Upper lobe of left lung (tissue), 6 donors: ENCODE data around the gene P2RX1. TPM values are rescaled to one million over a fixed set of nuclear protein-coding genes. Genes with fewer than 3 reads are reported as not detected.
A peak's percentile ranks its signal among the peaks of the same experiment; 100 is the strongest.

Experiments
- ATAC-seq, 2 donors: fragments of 200-7000 bp; cut with Tn5 transposase; one replicate each; pipeline ENCODE4 v1.9.1; 2022; ENCODE audit warnings: mild to moderate bottlenecking in 2 of 2, moderate library complexity in 2 of 2; ENCODE audit not compliant: low FRiP score in 2 of 2
- DNase-seq, 2 donors: peaks; one replicate each; pipeline ENCODE4 v3.0.0-alpha.2; 2019 to 2020
- H3K27ac ChIP-seq, 4 donors: fragments of 200-600 bp; sonication (generic); one replicate each; pipeline ENCODE4 v1.5.1; 2016 to 2019
- H3K27me3 ChIP-seq, 4 donors: fragments of 200-600 bp; sonication (generic); one replicate each; pipeline ENCODE4 v1.5.1; 2017 to 2019
- H3K36me3 ChIP-seq, 4 donors: fragments of 200-600 bp; sonication (generic); one replicate each; pipeline ENCODE4 v1.5.1; 2016 to 2019
- H3K4me1 ChIP-seq, 4 donors: fragments of 200-600 bp; sonication (generic); one replicate each; pipeline ENCODE4 v1.5.1; 2018 to 2019
- H3K4me3 ChIP-seq, 4 donors: fragments of 200-600 bp; sonication (generic); one replicate each; pipeline ENCODE4 v1.5.1; 2017 to 2019; ENCODE audit warnings: mild to moderate bottlenecking in 2 of 4, moderate library complexity in 1 of 4
- H3K9me3 ChIP-seq, 4 donors: fragments of 200-600 bp; sonication (generic); one replicate each; pipeline ENCODE4 v1.5.1; 2018 to 2019
- EP300 ChIP-seq, 4 donors: sonication (generic); formaldehyde crosslinking; IDR thresholded peaks; one replicate each; pipeline ENCODE4 v1.5.1; 2017; ENCODE audit warnings: antibody characterized with exemption in 4 of 4, control low read depth in 2 of 4
- POLR2A ChIP-seq, 4 donors: fragments of 450-650 bp; IDR thresholded peaks; one replicate each; pipeline ENCODE4 v1.5.1; 2016 to 2017; ENCODE audit warnings: antibody characterized with exemption in 4 of 4, mild to moderate bottlenecking in 2 of 4
- POLR2AphosphoS5 ChIP-seq, 2 donors: sonication (generic); formaldehyde crosslinking; IDR thresholded peaks; one replicate each; pipeline ENCODE4 v1.5.1; 2017; ENCODE audit warnings: antibody characterized with exemption in 2 of 2
- WGBS, 2 donors: methylation state at CpG; one replicate each; pipeline ENCODE4 v1.1.5; 2017 to 2018; 5-methylcytosine and 5-hydroxymethylcytosine counted together
- total RNA-seq, 6 donors: library from RNA; depleted of rRNA in 4 of 6; stranded (reverse); fragments of >200 nt in 4 of 6; gene quantifications; one replicate each; pipeline versions ENCODE4 v1.1.0 to v1.2.1, GENCODE V29; 2016 to 2021
- TF ChIP-seq, protein P1 (sequence below), 6 experiments: fragments of 450-650 bp in 4 of 6; fragments of 200-600 bp in 2 of 6; sonication (generic) in 2 of 6; IDR thresholded peaks; one replicate each; pipeline ENCODE4 v1.5.1; 2016 to 2019; ENCODE audit warnings: antibody characterized with exemption in 6 of 6
- donor health status: DM: no; HTN: no; CAD: no; lungs with moderate emphysema.
- donor health status: DM: no; HTN: yes; CAD: no; lungs with severe emphysema.

P2RX1 gene
- total RNA-seq, 6 donors from 2014 or later, result 3.7 to 29.9 (median 9.4) TPM

DNA sequence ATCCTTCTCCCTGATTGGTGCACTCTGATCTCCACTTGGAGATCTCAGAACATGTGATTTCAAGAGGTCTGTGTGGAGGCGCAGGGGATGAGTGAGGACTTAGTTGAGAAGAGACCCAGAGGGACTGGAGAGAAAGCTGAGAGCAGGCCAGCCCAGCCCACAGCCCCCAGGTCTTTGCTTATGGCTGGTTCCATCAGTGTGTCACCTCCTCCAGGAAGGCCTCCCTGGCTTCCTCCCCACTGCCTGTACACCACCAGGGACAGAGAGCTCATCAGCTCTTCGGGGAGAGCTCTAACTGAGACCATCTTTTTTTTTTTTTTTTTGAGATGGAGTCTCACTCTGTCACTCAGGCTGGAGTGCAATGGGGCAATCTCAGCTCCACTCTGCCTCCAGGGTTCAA lies 3.4 kb downstream of the P2RX1 start:
- Histone ChIP-seq H3K27ac (no peak overlapping the region), H3K9me3 (no peaks in the 10 kb centered on the region), H3K27me3 (no peaks in the 10 kb centered on the region), H3K4me3 (no peak overlapping the region), H3K36me3 (no peaks in the 10 kb centered on the region), H3K4me1 (peaks cover 26 to 39% (median 32%) of the 10 kb centered on the region in 4 donors)
- ATAC-seq, result no peak
- WGBS, 2 donors, result 94 to 100% methylated on average over 2 of the region's 2 CpGs
- no peak for DNase-seq
- TF ChIP-seq EP300 (IDR thresholded peaks at IDR 0.05) (no peak), POLR2A (IDR thresholded peaks at IDR 0.05) (no peak), POLR2AphosphoS5 (IDR thresholded peaks at IDR 0.05) (no peak)
- TF ChIP-seq, protein P1, sequence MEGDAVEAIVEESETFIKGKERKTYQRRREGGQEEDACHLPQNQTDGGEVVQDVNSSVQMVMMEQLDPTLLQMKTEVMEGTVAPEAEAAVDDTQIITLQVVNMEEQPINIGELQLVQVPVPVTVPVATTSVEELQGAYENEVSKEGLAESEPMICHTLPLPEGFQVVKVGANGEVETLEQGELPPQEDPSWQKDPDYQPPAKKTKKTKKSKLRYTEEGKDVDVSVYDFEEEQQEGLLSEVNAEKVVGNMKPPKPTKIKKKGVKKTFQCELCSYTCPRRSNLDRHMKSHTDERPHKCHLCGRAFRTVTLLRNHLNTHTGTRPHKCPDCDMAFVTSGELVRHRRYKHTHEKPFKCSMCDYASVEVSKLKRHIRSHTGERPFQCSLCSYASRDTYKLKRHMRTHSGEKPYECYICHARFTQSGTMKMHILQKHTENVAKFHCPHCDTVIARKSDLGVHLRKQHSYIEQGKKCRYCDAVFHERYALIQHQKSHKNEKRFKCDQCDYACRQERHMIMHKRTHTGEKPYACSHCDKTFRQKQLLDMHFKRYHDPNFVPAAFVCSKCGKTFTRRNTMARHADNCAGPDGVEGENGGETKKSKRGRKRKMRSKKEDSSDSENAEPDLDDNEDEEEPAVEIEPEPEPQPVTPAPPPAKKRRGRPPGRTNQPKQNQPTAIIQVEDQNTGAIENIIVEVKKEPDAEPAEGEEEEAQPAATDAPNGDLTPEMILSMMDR (IDR thresholded peaks at IDR 0.05), result no peak

DNA sequence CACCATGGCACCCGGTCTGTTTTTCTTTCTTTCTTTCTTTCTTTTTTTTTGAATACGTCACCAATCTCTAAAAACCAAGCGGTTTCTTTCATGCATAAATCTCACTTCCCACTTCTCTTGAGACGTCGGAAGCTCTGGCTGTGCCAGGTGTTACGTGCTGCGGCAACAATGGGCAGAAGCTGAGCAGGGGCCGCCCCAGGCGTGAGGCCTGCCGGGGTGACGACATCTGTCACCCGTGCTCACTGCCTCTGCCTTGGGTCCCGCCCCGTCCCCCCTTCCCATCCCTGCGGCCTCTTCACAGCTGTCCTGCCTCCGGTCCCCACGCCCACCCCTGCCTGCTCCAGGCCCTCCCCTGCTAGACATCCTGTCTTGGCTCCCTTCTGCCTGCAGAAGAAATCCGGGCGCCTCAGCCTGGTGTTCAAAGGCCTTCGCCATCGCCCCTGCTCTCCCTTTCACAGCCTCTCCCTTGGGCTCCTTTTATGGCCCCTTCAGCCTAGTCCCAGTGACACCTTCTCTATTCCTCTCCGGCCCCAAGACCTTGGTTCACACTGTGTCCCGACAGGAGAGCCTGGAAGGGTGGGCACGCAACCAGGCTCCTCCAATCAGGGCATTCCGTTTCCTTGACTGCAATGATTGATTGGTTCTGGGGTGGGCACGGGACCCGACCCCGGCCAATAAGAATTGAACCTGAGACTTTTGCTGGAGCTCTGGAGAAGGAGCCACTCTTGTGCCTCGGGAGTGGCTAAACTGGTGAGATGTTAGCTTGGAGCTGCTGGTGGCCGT lies 4.8 kb downstream of the P2RX1 start:
- H3K4me1 ChIP-seq, result peaks cover 13 to 26% (median 20%) of the 10 kb centered on the region in 4 donors
- no peak for ATAC-seq
- H3K9me3 ChIP-seq, result no peaks in the 10 kb centered on the region
- H3K27ac ChIP-seq, result peak overlapping the region in 2 of 4 donors; percentile 26 to 33
- WGBS, 2 donors, result 42 to 51% methylated on average over 26 to 27 of the region's 30 CpGs
- H3K4me3 ChIP-seq, result no peak overlapping the region
- DNase-seq, result peak in 1 of 2 donors; percentile 84
- TF ChIP-seq POLR2A (IDR thresholded peaks at IDR 0.05) (no peak), EP300 (IDR thresholded peaks at IDR 0.05) (no peak)
- TF ChIP-seq, protein P1 (IDR thresholded peaks at IDR 0.05), result no peak
- H3K27me3 ChIP-seq, result no peaks in the 10 kb centered on the region
- no peaks in the 10 kb centered on the region for H3K36me3 ChIP-seq

DNA sequence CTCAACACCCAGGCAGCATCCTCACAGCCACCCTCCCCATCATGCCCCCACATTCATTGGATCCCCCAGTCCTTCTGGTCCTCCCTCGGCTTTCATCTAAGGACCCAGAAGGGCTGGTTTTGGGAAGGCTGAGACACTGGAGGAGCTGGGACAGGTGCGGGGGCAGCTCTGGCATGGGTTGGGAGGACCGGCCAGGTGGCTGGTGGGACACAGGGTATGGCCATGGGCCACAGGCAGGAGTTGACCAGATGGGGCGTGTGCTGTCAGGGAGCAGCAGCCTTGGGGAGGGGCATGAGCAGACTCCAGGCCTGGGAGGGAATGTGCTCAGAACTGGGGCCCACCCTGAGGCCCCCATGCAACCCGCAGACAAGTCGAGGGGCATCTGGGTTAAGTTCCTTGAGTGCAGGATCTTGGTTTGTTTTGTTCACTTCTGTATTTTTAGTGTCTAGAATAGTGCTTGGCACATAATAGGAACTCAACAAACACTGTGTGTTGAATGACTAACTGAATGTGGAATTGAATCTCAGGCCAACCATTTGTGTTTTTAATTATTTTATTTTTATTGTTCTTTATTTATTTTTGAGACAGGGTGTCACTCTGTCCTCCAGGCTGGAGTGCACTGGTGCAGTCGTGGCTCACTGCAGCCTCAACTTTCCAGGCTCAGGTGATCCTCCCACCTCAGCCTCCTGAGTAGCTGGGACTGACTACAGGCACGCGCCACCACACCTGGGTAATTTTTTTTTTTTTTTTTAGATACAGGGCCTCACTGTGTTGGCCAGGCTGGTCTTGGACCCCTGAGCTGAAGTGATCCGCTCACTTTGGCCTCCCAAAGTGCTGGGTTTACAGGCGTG lies 5.6 kb downstream of the P2RX1 start:
- WGBS, 2 donors, result 73 to 89% methylated on average over 10 to 11 of the region's 11 CpGs
- Histone ChIP-seq H3K4me3 (no peak overlapping the region), H3K9me3 (no peaks in the 10 kb centered on the region), H3K36me3 (no peaks in the 10 kb centered on the region), H3K27ac (no peak overlapping the region), H3K4me1 (peaks cover 8 to 21% (median 13%) of the 10 kb centered on the region in 4 donors), H3K27me3 (no peaks in the 10 kb centered on the region)
- TF ChIP-seq POLR2A (IDR thresholded peaks at IDR 0.05) (no peak), EP300 (IDR thresholded peaks at IDR 0.05) (no peak), POLR2AphosphoS5 (IDR thresholded peaks at IDR 0.05) (no peak)
- TF ChIP-seq, protein P1 (IDR thresholded peaks at IDR 0.05), result no peak
- no peak for DNase-seq
- no peak for ATAC-seq

DNA sequence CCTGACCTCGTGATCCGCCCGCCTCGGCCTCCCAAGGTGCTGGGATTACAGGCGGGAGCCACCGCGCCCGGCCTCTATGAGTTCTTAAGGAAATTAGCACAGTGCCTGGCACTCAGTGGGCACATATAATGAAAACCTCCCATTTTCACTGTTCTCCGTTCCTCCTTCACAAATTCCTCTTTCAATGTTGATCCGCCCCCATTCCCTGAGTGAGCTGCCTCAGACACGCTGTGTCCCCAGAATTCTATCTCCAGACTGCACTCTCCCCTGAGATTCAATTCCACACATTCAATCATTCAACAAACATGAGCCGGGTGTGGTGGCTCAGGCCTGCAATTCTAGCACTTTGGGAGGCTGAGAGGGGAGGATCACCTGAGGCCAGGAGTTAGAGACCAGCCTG lies 7.0 kb downstream of the P2RX1 start:
- Histone ChIP-seq H3K9me3 (no peaks in the 10 kb centered on the region), H3K36me3 (no peaks in the 10 kb centered on the region), H3K4me1 (peaks cover 8 to 21% (median 12%) of the 10 kb centered on the region in 4 donors), H3K27ac (no peak overlapping the region), H3K4me3 (no peak overlapping the region), H3K27me3 (no peaks in the 10 kb centered on the region)
- ATAC-seq, result no peak
- DNase-seq, result no peak
- no peak for TF ChIP-seq POLR2A (IDR thresholded peaks at IDR 0.05)
- TF ChIP-seq, protein P1 (IDR thresholded peaks at IDR 0.05), result no peak
- TF ChIP-seq POLR2AphosphoS5 (IDR thresholded peaks at IDR 0.05), result no peak
- TF ChIP-seq EP300 (IDR thresholded peaks at IDR 0.05), result no peak
- WGBS, 2 donors, result 92 to 94% methylated on average over 12 of the region's 12 CpGs
